HepG2 (cell line): ENCODE data around the gene ACTL8. TPM values are rescaled to one million over a fixed set of nuclear protein-coding genes. Genes with fewer than 3 reads are reported as not detected.

Source experiments
- ATAC-seq: fragments of 200-7000 bp; cut with Tn5 transposase; 3 replicates; pipeline ENCODE4 v1.9.1; 2020; ENCODE audit warnings: mild to moderate bottlenecking, moderate library complexity
- BruUV-seq: library from RNA; stranded (reverse); fragments of 400-500 nt; replicated peaks from 2 replicates; lab custom pipeline; 2021; lab: Mats Ljungman, UMichigan
- CTCF ChIA-PET: fragments of 300-600 bp; formaldehyde crosslinking; extraction: SDS; loops from one replicate; lab custom pipeline; 2021; ENCODE audit warnings: low total read pairs, inconsistent platforms, low intra/inter-chr PET ratio; lab: Yijun Ruan, JAX
- POLR2A ChIA-PET: fragments of 350-600 bp; sonication (Branson Sonifier 250); formaldehyde crosslinking; loops from one replicate; lab custom pipeline; 2020; ENCODE audit warnings: antibody characterized with exemption, inconsistent platforms; lab: Yijun Ruan, JAX
- DNase-seq: peaks from one replicate; pipeline ENCODE4 v3.0.0-alpha.2; 2015; ENCODE audit warnings: low spot score
- FAIRE-seq: peaks from 3 replicates; lab custom pipeline; 2011; peaks lifted over from hg19 to GRCh38; lab: Jason Lieb, UNC
- H2AFZ ChIP-seq: one replicate; pipeline ENCODE4 v1.6.1; 2011; ENCODE audit warnings: low read length, inconsistent platforms
- H3K27ac ChIP-seq: fragments of 300-600 bp; 3 replicates; pipeline ENCODE4 v1.8.0; 2011; ENCODE audit warnings: mixed run types, mild to moderate bottlenecking, mixed read lengths, low read length, inconsistent platforms; ENCODE audit not compliant: insufficient read depth; ENCODE audit errors: extremely low read length
- H3K27me3 ChIP-seq, 2 experiments: fragments of 200-600 bp in 1 of 2; 2 replicates in 1 of 2; 3 replicates in 1 of 2; pipeline versions ENCODE4 v1.6.0 to v1.8.0; 2011; ENCODE audit warnings: low read length in 2 of 2, mild to moderate bottlenecking in 2 of 2, moderate library complexity in 2 of 2, inconsistent platforms in 1 of 2; ENCODE audit not compliant: insufficient read depth in 2 of 2, control insufficient read depth in 1 of 2
- H3K36me3 ChIP-seq, 2 experiments: fragments of 200-600 bp in 1 of 2; replicated peaks in 1 of 2; 2 replicates in 1 of 2; 3 replicates in 1 of 2; pipeline versions ENCODE4 v1.5.1 to v1.8.0; 2011; ENCODE audit warnings: low read length in 2 of 2, inconsistent platforms in 1 of 2; ENCODE audit not compliant: insufficient read depth in 2 of 2, control insufficient read depth in 1 of 2
- H3K4me1 ChIP-seq: 2 replicates; pipeline ENCODE4 v1.5.1; 2012; ENCODE audit warnings: low read length, inconsistent platforms; ENCODE audit not compliant: insufficient read depth
- H3K4me2 ChIP-seq: 2 replicates; pipeline ENCODE4 v1.6.0; 2011; ENCODE audit warnings: low read depth, low read length, inconsistent platforms
- H3K4me3 ChIP-seq, 3 experiments: fragments of 200-600 bp in 1 of 3; sonication (generic), shearing (Covaris generic) in 1 of 3; replicated peaks in 1 of 3; 2 replicates each; pipeline ENCODE4 v1.5.1; 2011 to 2016; ENCODE audit warnings: low read length in 3 of 3, inconsistent platforms in 2 of 3, low read depth in 2 of 3, mild to moderate bottlenecking in 2 of 3, control low read depth in 1 of 3, mixed read lengths in 1 of 3; ENCODE audit not compliant: insufficient read depth in 1 of 3
- H3K79me2 ChIP-seq: one replicate; pipeline ENCODE4 v1.6.1; 2011; ENCODE audit warnings: low read length, inconsistent platforms; ENCODE audit not compliant: insufficient read depth
- H3K9ac ChIP-seq: 2 replicates; pipeline ENCODE4 v1.6.0; 2011; ENCODE audit warnings: mild to moderate bottlenecking, low read depth, low read length, inconsistent platforms; ENCODE audit not compliant: insufficient read depth
- H3K9me3 ChIP-seq: 2 replicates; pipeline ENCODE4 v1.5.1; 2012; ENCODE audit warnings: mild to moderate bottlenecking, low read length
- H4K20me1 ChIP-seq: 2 replicates; pipeline ENCODE4 v1.6.0; 2011; ENCODE audit warnings: inconsistent platforms, mild to moderate bottlenecking, low read length, moderate library complexity; ENCODE audit not compliant: insufficient read depth
- AKAP8 ChIP-seq: sonication (generic); formaldehyde crosslinking; IDR thresholded peaks from 2 replicates; pipeline ENCODE4 v1.5.1; 2020; ENCODE audit warnings: mild to moderate bottlenecking, missing genetic modification reagents
- CHCHD3 ChIP-seq: sonication (generic); formaldehyde crosslinking; IDR thresholded peaks from 2 replicates; pipeline ENCODE4 v1.8.0; 2022; ENCODE audit warnings: mild to moderate bottlenecking, missing genetic modification reagents, moderate library complexity
- SOX13 ChIP-seq, 3 experiments: fragments of 450-650 bp in 1 of 3; sonication (generic) in 1 of 3; formaldehyde crosslinking in 1 of 3; IDR thresholded peaks in 2 of 3; conservative IDR thresholded peaks in 1 of 3; 2 replicates each; pipeline versions ENCODE4 v1.5.0 to v1.6.1; 2016 to 2020; ENCODE audit warnings: antibody characterized with exemption in 1 of 3, mild to moderate bottlenecking in 1 of 3, missing compliant biosample characterization in 1 of 3, missing genetic modification reagents in 1 of 3, moderate library complexity in 1 of 3
- ZNF605 ChIP-seq: sonication (generic); formaldehyde crosslinking; IDR thresholded peaks from 2 replicates; pipeline ENCODE4 v1.8.0; 2022; ENCODE audit warnings: mild to moderate bottlenecking, missing genetic modification reagents
- ZNF788 ChIP-seq: sonication (generic); formaldehyde crosslinking; IDR thresholded peaks from 2 replicates; pipeline ENCODE4 v1.5.0; 2020; ENCODE audit warnings: mild to moderate bottlenecking, missing genetic modification reagents, borderline replicate concordance
- WGBS: methylation state at CpG from one replicate; pipeline ENCODE4 v1.1.6; 2017; ENCODE audit warnings: low lambda C conversion rate; 5-methylcytosine and 5-hydroxymethylcytosine counted together
- in situ Hi-C: cut with HindIII; loops from 2 replicates; pipeline ENCODE4 v1.10.0; 2017; ENCODE audit warnings: low pct_unique_long_range_greater_than_20kb; ENCODE audit not compliant: extremely low pct_ligation_motif_present
- intact Hi-C: fragments of 100-400 bp; cut with micrococcal nuclease; formaldehyde crosslinking; loops from one replicate; pipeline ENCODE4 v1.10.0; 2022; ENCODE audit not compliant: unreplicated experiment
- polyA plus RNA-seq, 8 experiments: library from polyadenylated mRNA; depleted of rRNA in 3 of 8; stranded (reverse) in 7 of 8; unstranded in 1 of 8; fragments of >200 nt; fragmentation: Illumina TruSeq in 4 of 8; extraction: Trizol in 4 of 8; gene quantifications; 2 replicates each; pipeline versions ENCODE4 v1.2.1 to v1.2.3, GENCODE V29; 2011 to 2016; ENCODE audit warnings: low read depth in 4 of 8, missing spikeins in 1 of 8, mixed read lengths in 1 of 8; ENCODE audit not compliant: insufficient read depth in 1 of 8
- total RNA-seq, 5 experiments: library from RNA; depleted of rRNA; stranded (reverse); fragments of >200 nt; fragmentation: Illumina TruSeq; extraction: Trizol; gene quantifications; 2 replicates each; pipeline ENCODE4 v1.2.3, GENCODE V29; 2016; ENCODE audit warnings: low read depth in 1 of 5
- TF ChIP-seq, protein P1 (sequence below): sonication (generic); formaldehyde crosslinking; conservative IDR thresholded peaks from 2 replicates; pipeline ENCODE4 v1.4.0; 2020; ENCODE audit warnings: missing genetic modification reagents

ACTL8 gene
- total and polyA plus RNA-seq, 2 of the 13 experiments (the other 11 are each of a cell fraction or from before 2014, with no cell fraction given), result 0.09 to 0.64 TPM

DNA sequence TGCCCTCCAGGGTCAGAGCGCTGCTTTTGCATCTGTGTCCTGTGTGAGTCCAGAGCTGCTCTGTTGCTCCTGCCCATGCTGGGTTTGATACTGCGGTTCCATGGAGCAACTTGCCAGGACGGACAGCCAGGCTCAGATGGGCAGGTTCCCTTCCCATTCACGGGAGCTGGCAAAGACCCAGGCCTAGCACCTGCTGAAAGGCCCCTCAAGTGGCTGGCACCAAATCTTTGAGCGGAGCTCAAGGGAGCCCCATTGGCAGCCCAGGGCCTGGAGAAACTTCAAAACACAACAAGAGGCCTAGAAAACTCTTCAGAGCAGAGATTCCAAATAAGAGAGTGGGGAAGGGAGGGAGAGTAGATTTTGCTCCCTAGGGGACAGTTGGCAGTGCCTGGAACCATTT lies 97.2 kb downstream of the ACTL8 start:
- Histone ChIP-seq H3K4me1 (peaks cover 23% of the 10 kb centered on the region), H3K27ac (no peak overlapping the region), H2AFZ (no peak overlapping the region), H3K36me3 (no peaks in the 10 kb centered on the region), H3K27me3 (peaks cover 0 to 26% of the 10 kb centered on the region in 2 experiments), H4K20me1 (no peaks in the 10 kb centered on the region), H3K4me2 (no peak overlapping the region)
- BruUV-seq, result no TSS peak
- ChIA-PET POLR2A (no interaction called here), CTCF (no interaction called here)
- ATAC-seq (no peak), FAIRE-seq (no peak)
- 16% methylated on average over 3 of the region's 5 CpGs for WGBS
- TF ChIP-seq SOX13 (IDR thresholded peaks at IDR 0.05), result no peak
- TF ChIP-seq SOX13 (CRISPR knock-in tag; conservative IDR thresholded peaks at IDR 0.05 in 1 of 2, IDR thresholded peaks at IDR 0.05 in 1 of 2), result no peak
- TF ChIP-seq ZNF605 (CRISPR knock-in tag), result no peak
- TF ChIP-seq, protein P1, sequence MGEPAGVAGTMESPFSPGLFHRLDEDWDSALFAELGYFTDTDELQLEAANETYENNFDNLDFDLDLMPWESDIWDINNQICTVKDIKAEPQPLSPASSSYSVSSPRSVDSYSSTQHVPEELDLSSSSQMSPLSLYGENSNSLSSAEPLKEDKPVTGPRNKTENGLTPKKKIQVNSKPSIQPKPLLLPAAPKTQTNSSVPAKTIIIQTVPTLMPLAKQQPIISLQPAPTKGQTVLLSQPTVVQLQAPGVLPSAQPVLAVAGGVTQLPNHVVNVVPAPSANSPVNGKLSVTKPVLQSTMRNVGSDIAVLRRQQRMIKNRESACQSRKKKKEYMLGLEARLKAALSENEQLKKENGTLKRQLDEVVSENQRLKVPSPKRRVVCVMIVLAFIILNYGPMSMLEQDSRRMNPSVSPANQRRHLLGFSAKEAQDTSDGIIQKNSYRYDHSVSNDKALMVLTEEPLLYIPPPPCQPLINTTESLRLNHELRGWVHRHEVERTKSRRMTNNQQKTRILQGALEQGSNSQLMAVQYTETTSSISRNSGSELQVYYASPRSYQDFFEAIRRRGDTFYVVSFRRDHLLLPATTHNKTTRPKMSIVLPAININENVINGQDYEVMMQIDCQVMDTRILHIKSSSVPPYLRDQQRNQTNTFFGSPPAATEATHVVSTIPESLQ (CRISPR knock-in tag), result no peak
- TF ChIP-seq CHCHD3 (CRISPR knock-in tag), result no peak
- no peak for TF ChIP-seq AKAP8 (CRISPR knock-in tag)
- no peak for TF ChIP-seq ZNF788 (CRISPR knock-in tag)
- TF ChIP-seq, all 625 proteins: peak for 0
- no peaks in the 10 kb centered on the region for H3K79me2 ChIP-seq
- in situ Hi-C loops, result no loop called here
- no peak overlapping the region for H3K4me3 ChIP-seq
- DNase-seq, result no peak
- no peak overlapping the region for H3K9ac ChIP-seq
- intact Hi-C loops, result no loop called here
- no peaks in the 10 kb centered on the region for H3K9me3 ChIP-seq
